GM12864 (cell line): ENCODE results near the gene GPC5.
"Not testable (repeated sequence)": the region's sequence is repeated elsewhere in the genome, so short reads cannot be mapped to it uniquely, and the experiment has no call there.

Experiments used
- DNase-seq: peaks from one replicate; pipeline ENCODE4 v3.0.0-alpha.2; 2011; ENCODE audit warnings: low read depth
- H3K4me3 ChIP-seq: 2 replicates; pipeline ENCODE4 v1.5.1; 2011; ENCODE audit warnings: mild to moderate bottlenecking, low read depth, low read length, control low read depth
- CTCF ChIP-seq: IDR thresholded peaks from 2 replicates; pipeline ENCODE4 v1.5.1; 2011; ENCODE audit warnings: low read depth, mild to moderate bottlenecking, moderate library complexity, low read length, control low read depth, inconsistent platforms; ENCODE audit errors: missing control alignments

GPC5 gene

GRCh38 chr13:91893040-91893439 lies 494.6 kb downstream of the GPC5 start:
- TF ChIP-seq CTCF = no peak
- DNase-seq = no peak
- no peak overlapping the region for H3K4me3 ChIP-seq

GRCh38 chr13:91894316-91894715 lies 495.9 kb downstream of the GPC5 start:
- TF ChIP-seq CTCF = no peak

GRCh38 chr13:91896547-91896946 lies 498.1 kb downstream of the GPC5 start:
- no peak for DNase-seq

More at GRCh38 chr13:91894316-91894715, 495.9 kb downstream of the GPC5 start:
- no peak overlapping the region for H3K4me3 ChIP-seq
- DNase-seq = no peak

GRCh38 chr13:91898986-91899385 lies 500.6 kb downstream of the GPC5 start:
- not testable (repeated sequence) for DNase-seq, H3K4me3 ChIP-seq

More at GRCh38 chr13:91896547-91896946, 498.1 kb downstream of the GPC5 start:
- no peak overlapping the region for H3K4me3 ChIP-seq
- TF ChIP-seq CTCF = no peak

GRCh38 chr13:91902291-91902690 lies 503.9 kb downstream of the GPC5 start:
- no peak for DNase-seq
- no peak overlapping the region for H3K4me3 ChIP-seq
- TF ChIP-seq CTCF = no peak

GRCh38 chr13:91904005-91904404 lies 505.6 kb downstream of the GPC5 start:
- TF ChIP-seq CTCF = no peak
- DNase-seq = no peak
- H3K4me3 ChIP-seq = no peak overlapping the region

GRCh38 chr13:91904597-91904996 lies 506.2 kb downstream of the GPC5 start:
- TF ChIP-seq CTCF = no peak
- no peak for DNase-seq
- H3K4me3 ChIP-seq = no peak overlapping the region
